Memory B cell (primary cell): ENCODE measurements around the gene RETREG1.
"Not testable (repeated sequence)": the region's sequence is repeated elsewhere in the genome, so short reads cannot be mapped to it uniquely, and the experiment has no call there.

Experiments used
- ATAC-seq: fragments of 150-1000 bp; cut with Tn5 transposase; 2 replicates; pipeline ENCODE4 v1.10.0; 2021; ENCODE audit warnings: low read depth, mild to moderate bottlenecking, moderate library complexity
- DNase-seq, 2 donors: peaks; one replicate each; pipeline ENCODE4 v3.0.0; 2022; ENCODE audit warnings: low spot score in 2 of 2
- H3K27ac Mint-ChIP-seq: one replicate; pipeline ENCODE4 v1.8.0; 2022; ENCODE audit warnings: mild to moderate bottlenecking, moderate library complexity, mixed read lengths
- H3K27me3 Mint-ChIP-seq: one replicate; pipeline ENCODE4 v1.8.0; 2022; ENCODE audit warnings: mixed read lengths
- H3K36me3 Mint-ChIP-seq: one replicate; pipeline ENCODE4 v1.8.0; 2022; ENCODE audit warnings: mild to moderate bottlenecking, mixed read lengths
- H3K4me1 Mint-ChIP-seq: one replicate; pipeline ENCODE4 v1.8.0; 2022; ENCODE audit warnings: mixed read lengths
- H3K4me3 Mint-ChIP-seq: one replicate; pipeline ENCODE4 v1.8.0; 2022; ENCODE audit warnings: mild to moderate bottlenecking, moderate library complexity, mixed read lengths
- H3K9me3 Mint-ChIP-seq: one replicate; pipeline ENCODE4 v1.8.0; 2022; ENCODE audit warnings: mixed read lengths

Gene RETREG1

GRCh38 chr5:16547200-16547842 is 69.5 kb downstream of the RETREG1 start:
- Mint-ChIP-seq H3K27me3 (no peaks in the 10 kb centered on the region), H3K27ac (no peak overlapping the region), H3K4me3 (no peak overlapping the region), H3K36me3 (peaks cover 3% of the 10 kb centered on the region), H3K4me1 (peaks cover 8% of the 10 kb centered on the region), H3K9me3 (no peaks in the 10 kb centered on the region)
- DNase-seq, result no peak
- ATAC-seq, result no peak

- ATAC-seq (no peak), DNase-seq (no peak)
- H3K27me3 Mint-ChIP-seq, result no peaks in the 10 kb centered on the region
- H3K9me3 Mint-ChIP-seq, result no peaks in the 10 kb centered on the region
- H3K27ac Mint-ChIP-seq, result no peak overlapping the region
- H3K4me3 Mint-ChIP-seq, result no peak overlapping the region
- peaks cover 3% of the 10 kb centered on the region for H3K36me3 Mint-ChIP-seq
- H3K4me1 Mint-ChIP-seq, result peaks cover 12% of the 10 kb centered on the region
These were observed 70.1 kb downstream of the RETREG1 start for GRCh38 chr5:16546732-16547131.

GRCh38 chr5:16544607-16545374 is 72.0 kb downstream of the RETREG1 start:
- no peak overlapping the region for H3K4me3 Mint-ChIP-seq
- no peaks in the 10 kb centered on the region for H3K36me3 Mint-ChIP-seq
- peaks cover 3% of the 10 kb centered on the region for H3K9me3 Mint-ChIP-seq
- no peak for ATAC-seq
- peaks cover 11% of the 10 kb centered on the region for H3K4me1 Mint-ChIP-seq
- no peak for DNase-seq
- H3K27ac Mint-ChIP-seq, result no peak overlapping the region
- H3K27me3 Mint-ChIP-seq, result no peaks in the 10 kb centered on the region

- H3K27me3 Mint-ChIP-seq, DNase-seq, ATAC-seq, H3K9me3 Mint-ChIP-seq, H3K36me3 Mint-ChIP-seq, H3K4me3 Mint-ChIP-seq, H3K27ac Mint-ChIP-seq, H3K4me1 Mint-ChIP-seq: not testable (repeated sequence)
These were observed 73.6 kb downstream of the RETREG1 start for GRCh38 chr5:16543206-16543605.

- Mint-ChIP-seq H3K9me3 (peaks cover 3% of the 10 kb centered on the region), H3K36me3 (peaks cover 5% of the 10 kb centered on the region), H3K27ac (no peak overlapping the region), H3K4me3 (no peak overlapping the region), H3K27me3 (no peaks in the 10 kb centered on the region), H3K4me1 (peaks cover 9% of the 10 kb centered on the region)
- DNase-seq (no peak), ATAC-seq (no peak)
These were observed 74.6 kb downstream of the RETREG1 start for GRCh38 chr5:16542236-16542635.

- H3K4me1 Mint-ChIP-seq, ATAC-seq, H3K9me3 Mint-ChIP-seq, H3K36me3 Mint-ChIP-seq, H3K27me3 Mint-ChIP-seq, DNase-seq, H3K4me3 Mint-ChIP-seq, H3K27ac Mint-ChIP-seq: not testable (repeated sequence)
These were observed 75.2 kb downstream of the RETREG1 start for GRCh38 chr5:16541592-16541991.

- no peaks in the 10 kb centered on the region for H3K27me3 Mint-ChIP-seq
- H3K4me1 Mint-ChIP-seq, result peaks cover 9% of the 10 kb centered on the region
- DNase-seq (no peak), ATAC-seq (no peak)
- H3K4me3 Mint-ChIP-seq, result no peak overlapping the region
- no peak overlapping the region for H3K27ac Mint-ChIP-seq
- peaks cover 5% of the 10 kb centered on the region for H3K36me3 Mint-ChIP-seq
- peaks cover 3% of the 10 kb centered on the region for H3K9me3 Mint-ChIP-seq
These were observed 76.4 kb downstream of the RETREG1 start for GRCh38 chr5:16540421-16540820.

- DNase-seq (no peak), ATAC-seq (no peak)
- no peak overlapping the region for H3K4me3 Mint-ChIP-seq
- no peak overlapping the region for H3K27ac Mint-ChIP-seq
- no peaks in the 10 kb centered on the region for H3K27me3 Mint-ChIP-seq
- peaks cover 5% of the 10 kb centered on the region for H3K36me3 Mint-ChIP-seq
- H3K4me1 Mint-ChIP-seq, result peaks cover 9% of the 10 kb centered on the region
- H3K9me3 Mint-ChIP-seq, result peaks cover 3% of the 10 kb centered on the region
These were observed 77.6 kb downstream of the RETREG1 start for GRCh38 chr5:16539169-16539666.

GRCh38 chr5:16538006-16538405 is 78.8 kb downstream of the RETREG1 start:
- Mint-ChIP-seq H3K9me3 (peaks cover 3% of the 10 kb centered on the region), H3K4me1 (peaks cover 9% of the 10 kb centered on the region), H3K27me3 (no peaks in the 10 kb centered on the region), H3K36me3 (peaks cover 5% of the 10 kb centered on the region), H3K4me3 (no peak overlapping the region), H3K27ac (no peak overlapping the region)
- no peak for ATAC-seq
- no peak for DNase-seq

GRCh38 chr5:16536818-16537217 is 80.0 kb downstream of the RETREG1 start:
- Mint-ChIP-seq H3K36me3 (peaks cover 5% of the 10 kb centered on the region), H3K27ac (no peak overlapping the region), H3K9me3 (peaks cover 3% of the 10 kb centered on the region), H3K4me1 (peaks cover 6% of the 10 kb centered on the region), H3K4me3 (no peak overlapping the region), H3K27me3 (no peaks in the 10 kb centered on the region)
- ATAC-seq, result no peak
- no peak for DNase-seq

- no peaks in the 10 kb centered on the region for H3K9me3 Mint-ChIP-seq
- H3K27me3 Mint-ChIP-seq, result peaks cover under 1% of the 10 kb centered on the region
- no peak overlapping the region for H3K4me3 Mint-ChIP-seq
- ATAC-seq (no peak), DNase-seq (no peak)
- no peak overlapping the region for H3K27ac Mint-ChIP-seq
- peaks cover 3% of the 10 kb centered on the region for H3K4me1 Mint-ChIP-seq
- peaks cover 5% of the 10 kb centered on the region for H3K36me3 Mint-ChIP-seq
These were observed 80.6 kb downstream of the RETREG1 start for GRCh38 chr5:16536246-16536645.

- Mint-ChIP-seq H3K36me3 (peaks cover 1% of the 10 kb centered on the region), H3K4me1 (no peaks in the 10 kb centered on the region), H3K9me3 (no peaks in the 10 kb centered on the region), H3K4me3 (no peak overlapping the region), H3K27me3 (peaks cover 1% of the 10 kb centered on the region), H3K27ac (no peak overlapping the region)
- no peak for ATAC-seq
- DNase-seq, result no peak
These were observed 82.5 kb downstream of the RETREG1 start for GRCh38 chr5:16534280-16534679.

GRCh38 chr5:16531063-16531648 is 85.6 kb downstream of the RETREG1 start:
- H3K27ac Mint-ChIP-seq, result no peak overlapping the region
- H3K4me3 Mint-ChIP-seq, result no peak overlapping the region

GRCh38 chr5:16529306-16529705 is 87.5 kb downstream of the RETREG1 start:
- no peaks in the 10 kb centered on the region for H3K36me3 Mint-ChIP-seq
- no peak overlapping the region for H3K27ac Mint-ChIP-seq
- H3K4me1 Mint-ChIP-seq, result no peaks in the 10 kb centered on the region
- ATAC-seq (no peak), DNase-seq (no peak)
- no peaks in the 10 kb centered on the region for H3K9me3 Mint-ChIP-seq
- H3K27me3 Mint-ChIP-seq, result peaks cover 1% of the 10 kb centered on the region
- no peak overlapping the region for H3K4me3 Mint-ChIP-seq

More at GRCh38 chr5:16531063-16531648, 85.6 kb downstream of the RETREG1 start:
- Mint-ChIP-seq H3K36me3 (no peaks in the 10 kb centered on the region), H3K9me3 (no peaks in the 10 kb centered on the region), H3K4me1 (no peaks in the 10 kb centered on the region), H3K27me3 (peaks cover 1% of the 10 kb centered on the region)
- ATAC-seq (no peak), DNase-seq (no peak)
